Measurements from ENCODE around the gene LARP4B.
"Not testable (repeated sequence)": the region's sequence is repeated elsewhere in the genome, so short reads cannot be mapped to it uniquely, and the experiment has no call there.

Gene LARP4B

GRCh38 chr10:958106-958505 lies 26.6 kb upstream of the LARP4B start:
- no peak for DNase-seq (ENCODE audit: low read depth, low spot score)

GRCh38 chr10:955820-956217 lies 24.3 kb upstream of the LARP4B start:
- no peak for DNase-seq (ENCODE audit: low read depth, low spot score)

- no peak for DNase-seq (ENCODE audit: low read depth, low spot score)
Measured at GRCh38 chr10:955127-955819, 23.8 kb upstream of the LARP4B start.

GRCh38 chr10:954396-954795 lies 22.9 kb upstream of the LARP4B start:
- no peak for DNase-seq (ENCODE audit: low read depth, low spot score)

- DNase-seq (ENCODE audit: low read depth, low spot score) = no peak
Measured at GRCh38 chr10:953836-954235, 22.3 kb upstream of the LARP4B start.

GRCh38 chr10:949446-949845 lies 17.9 kb upstream of the LARP4B start:
- DNase-seq (ENCODE audit: low read depth, low spot score) = no peak

GRCh38 chr10:948347-948746 lies 16.8 kb upstream of the LARP4B start:
- DNase-seq (ENCODE audit: low read depth, low spot score) = no peak

- DNase-seq (ENCODE audit: low read depth, low spot score) = no peak
Measured at GRCh38 chr10:947881-948280, 16.4 kb upstream of the LARP4B start.

GRCh38 chr10:947051-947450 lies 15.5 kb upstream of the LARP4B start:
- no peak for DNase-seq (ENCODE audit: low read depth, low spot score)

- no peak for DNase-seq (ENCODE audit: low read depth, low spot score)
Measured at GRCh38 chr10:945778-946177, 14.3 kb upstream of the LARP4B start.

GRCh38 chr10:944034-944831 lies 12.7 kb upstream of the LARP4B start:
- DNase-seq (ENCODE audit: low read depth, low spot score) = no peak

- DNase-seq (ENCODE audit: low read depth, low spot score) = no peak
Measured at GRCh38 chr10:943334-944033, 12.0 kb upstream of the LARP4B start.

GRCh38 chr10:938941-939678 lies 7.6 kb upstream of the LARP4B start:
- DNase-seq (ENCODE audit: low read depth, low spot score) = no peak

- no peak for DNase-seq (ENCODE audit: low read depth, low spot score)
Measured at GRCh38 chr10:934746-935406, 3.4 kb upstream of the LARP4B start.

GRCh38 chr10:934165-934564 lies 2.7 kb upstream of the LARP4B start:
- DNase-seq (ENCODE audit: low read depth, low spot score) = not testable (repeated sequence)

- DNase-seq (ENCODE audit: low read depth, low spot score) = no peak
Measured at GRCh38 chr10:932589-932988, 1.1 kb upstream of the LARP4B start.

- peak; percentile 64 for DNase-seq (ENCODE audit: low read depth, low spot score)
Measured at GRCh38 chr10:930625-931325, 730 bp downstream of the LARP4B start.

- DNase-seq (ENCODE audit: low read depth, low spot score) = no peak
Measured at GRCh38 chr10:929960-930624, 1.4 kb downstream of the LARP4B start.

GRCh38 chr10:927131-927530 lies 4.4 kb downstream of the LARP4B start:
- no peak for DNase-seq (ENCODE audit: low read depth, low spot score)

- DNase-seq (ENCODE audit: low read depth, low spot score) = no peak
Measured at GRCh38 chr10:926075-926698, 5.3 kb downstream of the LARP4B start.
